NCI-H2081 treated with DMSO at 0.1 percent for 48 hours (cell line): ENCODE data around the gene PGD.
A peak's percentile ranks its signal among the peaks of the same experiment; 100 is the strongest.
"Not testable (repeated sequence)": the region's sequence is repeated elsewhere in the genome, so short reads cannot be mapped to it uniquely, and the experiment has no call there.

Source experiments
- DNase-seq: peaks from one replicate; lab custom pipeline; 2025; lab: John Stamatoyannopoulos, UW

Gene PGD

GRCh38 chr1:10399444-10399941 lies 629 bp downstream of the PGD start:
- no peak for DNase-seq

DNA sequence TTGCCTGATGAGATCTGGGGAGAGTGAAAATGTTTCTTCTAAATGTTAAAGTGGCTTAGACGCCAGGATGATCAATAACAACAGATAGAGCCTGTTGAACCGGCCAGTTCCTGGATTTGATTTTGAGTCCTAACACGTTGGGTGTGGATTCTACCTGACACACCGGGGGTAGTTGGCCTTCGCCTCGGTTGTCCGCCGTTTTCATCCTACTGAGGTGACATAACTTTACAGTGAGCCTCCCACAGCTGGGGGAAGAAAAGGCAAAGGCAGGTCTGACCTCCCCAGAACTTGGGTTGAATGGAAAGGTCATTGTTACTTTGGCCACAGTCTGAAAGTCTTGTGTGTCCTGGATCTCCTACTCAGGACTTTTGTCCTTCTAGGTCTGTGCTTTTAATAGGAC lies 1.1 kb downstream of the PGD start:
- DNase-seq: no peak

- DNase-seq: no peak
Observed at GRCh38 chr1:10401281-10401680, 2.4 kb downstream of the PGD start.

DNA sequence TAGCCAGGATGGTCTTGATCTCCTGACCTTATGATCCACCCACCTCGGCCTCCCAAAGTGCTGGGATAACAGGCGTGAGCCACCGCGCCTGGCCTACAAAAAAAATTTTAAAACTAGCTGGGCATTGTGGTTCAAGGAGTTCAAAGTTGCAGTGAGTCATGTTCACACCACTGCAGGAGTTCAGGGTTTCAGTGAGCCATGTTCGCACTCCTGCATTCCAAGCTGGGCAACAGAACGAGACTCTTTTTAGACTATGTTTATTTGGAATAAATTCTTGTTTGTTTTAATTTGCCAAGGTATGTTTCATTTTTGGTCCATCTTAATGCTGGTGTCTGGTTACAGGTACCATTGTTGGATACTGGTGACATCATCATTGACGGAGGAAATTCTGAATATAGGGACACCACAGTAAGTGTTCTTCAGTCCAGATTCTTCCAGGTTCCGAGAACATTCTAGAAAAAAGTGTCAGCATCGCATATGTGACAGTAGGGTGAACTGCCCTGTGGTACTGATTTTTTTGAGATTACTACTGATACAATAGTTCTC lies 3.9 kb downstream of the PGD start:
- no peak for DNase-seq

GRCh38 chr1:10407201-10407600 lies 8.3 kb downstream of the PGD start:
- DNase-seq: no peak

DNA sequence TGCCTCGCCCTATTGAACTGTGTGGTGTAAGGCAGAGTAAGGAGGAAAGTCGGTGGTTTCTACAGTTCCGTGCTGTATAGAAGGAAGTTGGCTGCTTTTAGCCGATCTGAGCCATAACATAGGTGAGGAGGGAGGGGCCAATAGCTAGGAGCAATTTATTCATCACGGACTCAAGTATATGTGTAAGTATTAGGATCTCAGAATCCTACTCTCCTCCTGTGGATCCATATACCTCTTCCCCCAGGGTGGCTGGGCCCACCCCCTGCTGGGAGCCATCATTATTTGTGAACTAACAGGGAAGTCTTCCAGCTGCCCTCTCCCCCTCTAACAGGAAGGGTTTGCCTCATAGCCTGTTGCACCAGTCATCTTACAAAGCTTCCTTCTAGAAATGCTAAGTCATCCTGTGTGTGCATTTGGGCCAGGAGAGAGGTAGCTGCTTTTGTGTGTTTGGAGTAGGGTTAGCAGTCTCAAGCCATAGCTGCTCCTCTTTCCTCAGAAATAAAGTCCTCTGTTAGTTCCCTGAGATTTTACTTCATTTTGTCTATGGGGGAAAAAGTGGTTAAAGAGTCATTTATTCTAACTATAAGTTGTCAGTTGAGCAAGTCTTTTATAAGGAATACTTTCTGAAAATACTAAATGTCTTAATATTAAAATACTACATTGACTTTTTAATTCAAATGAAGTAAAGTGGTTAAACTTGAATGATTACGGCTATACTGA lies 16.5 kb downstream of the PGD start:
- no peak for DNase-seq

DNA sequence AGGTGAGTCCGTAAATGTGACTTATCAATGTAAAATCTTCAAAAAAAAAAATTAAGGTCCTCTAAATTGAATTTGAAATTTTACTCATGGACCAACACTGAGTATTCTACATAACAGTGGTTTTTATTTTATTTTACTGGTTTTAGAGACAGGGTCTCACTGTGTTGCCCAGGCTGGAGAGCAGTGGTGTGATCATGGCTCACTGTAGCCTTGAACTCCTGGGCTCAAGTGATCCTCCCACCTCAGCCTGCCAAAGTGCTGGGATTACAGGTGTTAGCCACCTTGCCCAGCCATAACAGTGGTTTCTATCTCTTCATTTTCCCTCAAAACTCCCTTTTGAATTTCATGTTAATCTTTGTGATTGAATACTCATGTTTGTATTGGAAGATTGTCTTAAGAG lies 17.1 kb downstream of the PGD start:
- DNase-seq: not testable (repeated sequence)

GRCh38 chr1:10418741-10419140 lies 19.9 kb downstream of the PGD start:
- DNase-seq: not testable (repeated sequence)

DNA sequence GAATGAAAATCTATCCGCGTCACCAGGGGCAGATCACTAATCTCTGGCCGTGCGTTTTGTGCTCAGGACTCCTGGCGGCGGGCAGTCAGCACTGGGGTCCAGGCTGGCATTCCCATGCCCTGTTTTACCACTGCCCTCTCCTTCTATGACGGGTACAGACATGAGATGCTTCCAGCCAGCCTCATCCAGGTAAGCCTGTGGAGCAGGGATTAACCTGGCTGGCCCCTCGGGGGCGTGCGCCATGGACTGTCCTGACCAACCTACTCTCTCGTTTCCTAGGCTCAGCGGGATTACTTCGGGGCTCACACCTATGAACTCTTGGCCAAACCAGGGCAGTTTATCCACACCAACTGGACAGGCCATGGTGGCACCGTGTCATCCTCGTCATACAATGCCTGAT lies 20.5 kb downstream of the PGD start:
- DNase-seq: no peak

- DNase-seq: no peak
Observed at GRCh38 chr1:10421637-10422036, 22.8 kb downstream of the PGD start.

- no peak for DNase-seq
Observed at GRCh38 chr1:10424034-10424433, 25.2 kb downstream of the PGD start.

GRCh38 chr1:10424651-10425050 lies 25.8 kb downstream of the PGD start:
- no peak for DNase-seq

GRCh38 chr1:10425826-10426534 lies 27.1 kb downstream of the PGD start:
- not testable (repeated sequence) for DNase-seq

GRCh38 chr1:10426535-10426848 lies 27.6 kb downstream of the PGD start:
- not testable (repeated sequence) for DNase-seq

- DNase-seq: no peak
Observed at GRCh38 chr1:10428984-10429383, 30.1 kb downstream of the PGD start.

DNA sequence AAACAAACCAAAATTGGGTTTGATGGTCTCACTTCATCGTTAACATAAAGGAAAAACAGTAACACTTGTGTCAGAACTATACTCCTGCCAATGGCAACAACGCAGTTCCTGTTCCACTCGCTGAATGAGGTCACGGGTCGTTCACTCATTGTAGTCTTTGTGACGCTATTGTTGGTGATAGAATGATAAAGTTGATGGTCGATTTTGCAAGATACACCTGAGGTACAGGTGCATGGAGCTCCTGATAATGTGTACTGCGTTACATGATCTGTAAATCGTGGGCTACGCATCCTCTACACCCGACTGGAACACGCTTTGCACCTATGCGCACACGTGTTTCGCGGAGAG lies 31.0 kb downstream of the PGD start:
- no peak for DNase-seq

DNA sequence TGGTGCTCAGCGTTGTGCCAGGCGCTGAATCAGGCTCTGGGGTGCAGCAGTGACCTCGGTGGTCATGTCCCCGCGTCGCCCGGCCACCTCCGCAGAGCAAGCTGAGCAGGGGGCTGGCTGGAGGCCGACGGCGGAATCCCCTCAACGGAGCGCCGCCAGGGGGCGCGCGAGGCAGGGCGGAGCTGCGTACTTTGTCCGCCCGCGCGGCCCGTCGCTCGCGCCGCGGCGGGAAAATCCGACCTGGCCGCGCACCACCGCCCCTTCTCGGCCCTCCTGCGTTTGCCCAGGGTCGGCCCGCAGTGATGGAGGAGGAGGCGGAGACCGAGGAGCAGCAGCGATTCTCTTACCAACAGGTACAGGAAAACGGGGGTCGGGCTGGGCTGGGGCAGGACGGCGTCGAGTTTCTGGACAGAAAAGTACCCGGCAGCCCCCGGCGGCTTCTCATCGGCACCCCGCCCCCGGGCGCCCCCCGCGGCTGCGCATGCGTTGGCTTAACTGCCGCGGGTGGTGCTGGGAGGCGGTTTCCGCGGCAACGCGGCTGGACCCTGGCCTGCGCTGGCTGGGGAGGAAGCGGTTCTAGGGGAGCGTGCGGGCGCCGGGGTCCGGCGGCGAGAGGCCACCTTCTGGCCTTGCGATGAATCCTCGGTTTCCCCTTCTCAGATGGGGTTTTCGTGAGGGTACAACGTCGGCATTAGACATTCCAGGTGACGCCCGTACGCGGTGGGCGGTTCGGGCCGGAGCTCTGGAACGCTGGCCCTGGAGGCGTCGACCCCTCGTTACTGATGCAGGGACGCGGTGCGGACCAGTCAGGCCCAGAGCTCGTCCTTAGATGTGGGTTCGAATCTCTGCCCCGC lies 31.6 kb downstream of the PGD start, which contains the start of gene CENPS:
Gene CENPS (plus strand): TSS at position 218 of the 854 bp plus-strand sequence. CDS start 85 bp downstream, at position 303.
- peak; percentile 50 for DNase-seq

GRCh38 chr1:10431070-10431730 lies 32.3 kb downstream of the PGD start:
- no peak for DNase-seq

DNA sequence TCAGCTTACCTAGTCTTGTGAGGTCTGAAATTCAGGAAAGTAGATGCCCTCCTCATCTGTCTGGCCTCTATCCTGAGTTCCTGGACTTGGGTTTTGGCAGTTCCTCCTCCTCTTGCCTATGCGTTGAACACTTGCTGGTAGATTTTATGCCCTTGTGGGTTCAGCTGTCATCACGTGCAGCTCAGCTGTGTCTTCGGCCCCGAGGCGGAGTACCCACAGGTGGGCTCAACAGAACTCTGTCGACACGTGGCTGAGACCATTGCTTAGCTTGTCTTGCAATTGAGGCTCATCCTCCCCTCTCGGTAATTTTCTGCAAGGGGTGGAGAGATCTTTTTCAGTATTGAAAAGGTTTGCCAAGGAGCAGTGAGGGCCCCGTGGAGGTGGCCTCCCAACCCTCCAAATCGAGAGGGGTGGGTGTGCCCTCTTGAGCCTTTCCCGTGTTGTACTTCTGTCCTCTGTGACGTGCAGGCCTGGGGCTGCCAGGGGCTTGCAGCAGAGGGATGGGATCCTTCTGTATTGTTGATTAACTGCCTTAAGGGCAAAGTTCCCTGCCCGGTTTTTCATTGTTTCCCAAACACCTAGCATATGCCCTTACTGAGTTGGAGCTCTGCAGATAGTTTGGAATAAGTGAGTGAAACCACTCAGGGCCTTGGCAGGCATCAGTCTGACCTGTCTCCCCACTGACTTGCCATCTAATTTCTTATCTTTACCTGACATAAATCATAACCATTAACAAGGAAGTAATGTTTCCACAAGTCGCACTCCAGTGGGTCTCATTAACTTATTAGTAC lies 34.2 kb downstream of the PGD start:
- DNase-seq: no peak

- no peak for DNase-seq
Observed at GRCh38 chr1:10433790-10434189, 34.9 kb downstream of the PGD start.

DNA sequence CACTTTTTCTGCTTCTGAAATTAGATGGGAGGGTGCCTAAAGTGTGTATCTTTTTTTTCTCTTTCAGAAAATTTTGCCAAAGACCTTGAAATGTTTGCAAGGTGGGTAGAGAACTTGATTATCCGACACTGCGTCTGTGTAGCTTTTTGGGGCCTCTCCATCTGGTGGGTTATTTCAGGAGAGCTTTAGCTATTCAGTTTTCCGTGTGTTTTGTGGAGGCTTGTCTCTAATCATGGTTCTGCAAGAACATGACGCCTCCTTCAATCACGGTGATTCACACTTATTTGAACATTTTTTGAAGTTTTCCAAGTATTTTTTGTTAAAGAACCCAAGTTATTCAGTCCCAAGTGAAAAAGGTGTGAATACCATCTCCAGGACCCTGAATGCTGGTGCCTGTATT lies 35.7 kb downstream of the PGD start:
- DNase-seq: no peak
